ENCODE results near the gene IFIT1.

- TF ChIP-seq POLR2AphosphoS5 (IDR thresholded peaks at IDR 0.05) (no peak), CTCF (IDR thresholded peaks at IDR 0.05) (no peak), POLR2A (IDR thresholded peaks at IDR 0.05; ENCODE audit: low read depth) (no peak), EP300 (IDR thresholded peaks at IDR 0.05) (no peak)
Observed at GRCh38 chr10:89348975-89349374, 43.4 kb upstream of the IFIT1 start.
